HG03066 (cell line): ENCODE data around the gene BCAP31.
"Not testable (repeated sequence)": the region's sequence is repeated elsewhere in the genome, so short reads cannot be mapped to it uniquely, and the experiment has no call there.

Source experiments
- ATAC-seq: cut with Tn5 transposase; IDR thresholded peaks from one replicate; pipeline ENCODE4 v1.9.1; 2021; ENCODE audit warnings: low read depth; ENCODE audit not compliant: unreplicated experiment

BCAP31 gene

DNA sequence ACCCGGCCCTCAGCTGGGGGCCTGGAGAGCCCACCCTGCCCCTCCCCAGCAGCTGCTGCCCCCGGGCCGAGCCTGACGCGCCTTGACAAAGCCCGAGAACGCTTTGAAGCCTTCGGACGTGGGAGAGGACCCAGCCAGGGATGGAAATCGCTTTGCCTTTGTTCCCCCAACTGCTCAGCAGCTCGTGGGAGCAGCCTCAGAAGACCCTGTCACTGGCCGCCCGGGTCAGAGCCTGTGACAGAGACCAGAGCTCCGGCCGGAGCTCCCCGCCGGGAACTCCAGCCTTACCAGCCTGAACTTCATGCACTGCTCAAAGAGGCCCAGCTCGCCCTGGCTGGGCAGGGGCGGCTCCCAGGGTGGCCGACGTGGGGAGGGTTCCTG is 39.0 kb downstream of the BCAP31 start:
- ATAC-seq: no peak

DNA sequence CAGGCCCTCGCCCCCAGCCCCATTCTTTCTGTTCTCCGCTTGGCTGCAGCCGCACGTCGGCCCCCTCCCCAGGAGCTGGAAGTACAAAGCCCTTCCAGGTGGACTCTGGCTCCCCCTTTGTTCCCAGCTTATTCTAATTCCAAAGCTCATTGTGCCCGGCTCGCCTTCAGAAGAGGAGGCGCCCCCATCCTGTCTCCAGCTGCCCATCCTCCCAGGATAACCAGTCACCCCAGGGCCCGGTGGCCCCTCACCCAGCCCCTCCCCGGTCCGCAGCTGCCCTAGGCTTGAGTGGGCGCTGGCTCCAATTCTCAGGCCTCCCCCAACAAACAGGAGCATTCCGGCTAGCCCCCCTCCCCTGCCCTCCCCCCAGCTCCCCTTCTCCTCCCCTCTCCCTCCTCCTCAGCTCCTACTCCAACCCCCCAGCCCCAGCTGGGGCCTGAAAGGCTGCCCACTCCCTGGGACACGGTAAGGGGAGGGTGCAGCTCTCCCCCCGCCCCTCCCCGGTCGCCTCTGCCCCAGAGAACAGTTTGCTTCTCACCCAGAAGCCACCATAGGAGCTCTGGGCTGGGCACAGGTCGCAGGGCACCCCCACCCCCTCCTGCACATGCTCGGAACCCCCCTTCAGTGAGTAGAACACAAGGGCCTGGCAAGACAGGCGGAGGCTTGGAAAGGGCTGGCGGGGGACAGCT is 39.6 kb downstream of the BCAP31 start:
- no peak for ATAC-seq

DNA sequence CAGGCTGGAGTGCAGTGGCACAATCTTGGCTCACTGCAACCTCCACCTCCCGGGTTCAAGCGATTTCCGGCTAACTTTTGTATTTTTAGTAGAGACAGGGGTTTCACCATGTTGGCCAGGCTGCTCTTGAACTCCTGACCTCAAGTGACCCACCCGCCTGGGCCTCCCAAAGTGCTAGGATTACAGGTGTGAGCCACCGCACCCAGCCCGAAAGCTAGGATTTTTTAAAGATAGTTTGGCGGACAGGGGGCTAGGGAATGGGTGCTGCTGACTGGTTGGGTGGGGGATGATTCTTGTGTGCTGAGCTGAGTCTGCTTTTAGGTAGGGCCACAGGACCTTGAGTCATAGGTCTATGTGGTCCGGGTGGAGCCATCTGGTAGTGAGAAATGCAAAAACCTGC is 40.7 kb downstream of the BCAP31 start:
- not testable (repeated sequence) for ATAC-seq

DNA sequence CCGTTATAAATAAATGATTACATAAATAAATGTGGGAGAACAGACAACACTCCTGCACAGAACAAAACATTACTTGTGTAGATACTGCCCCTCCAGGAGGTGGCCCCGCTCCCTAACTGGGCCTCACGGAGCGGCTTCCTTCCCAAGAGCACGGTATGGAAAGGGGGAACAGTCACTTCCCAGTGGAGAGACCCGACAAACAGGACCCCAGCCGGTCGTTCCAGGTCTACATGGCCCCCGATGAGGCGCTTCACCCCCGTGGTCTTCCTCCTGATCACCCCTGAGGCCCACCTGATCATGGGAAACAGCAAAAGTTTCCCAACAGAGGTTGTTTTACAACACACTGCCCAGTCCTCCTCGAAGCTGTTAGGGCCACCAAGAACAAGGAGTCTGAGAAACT is 43.0 kb downstream of the BCAP31 start:
- ATAC-seq: no peak

DNA sequence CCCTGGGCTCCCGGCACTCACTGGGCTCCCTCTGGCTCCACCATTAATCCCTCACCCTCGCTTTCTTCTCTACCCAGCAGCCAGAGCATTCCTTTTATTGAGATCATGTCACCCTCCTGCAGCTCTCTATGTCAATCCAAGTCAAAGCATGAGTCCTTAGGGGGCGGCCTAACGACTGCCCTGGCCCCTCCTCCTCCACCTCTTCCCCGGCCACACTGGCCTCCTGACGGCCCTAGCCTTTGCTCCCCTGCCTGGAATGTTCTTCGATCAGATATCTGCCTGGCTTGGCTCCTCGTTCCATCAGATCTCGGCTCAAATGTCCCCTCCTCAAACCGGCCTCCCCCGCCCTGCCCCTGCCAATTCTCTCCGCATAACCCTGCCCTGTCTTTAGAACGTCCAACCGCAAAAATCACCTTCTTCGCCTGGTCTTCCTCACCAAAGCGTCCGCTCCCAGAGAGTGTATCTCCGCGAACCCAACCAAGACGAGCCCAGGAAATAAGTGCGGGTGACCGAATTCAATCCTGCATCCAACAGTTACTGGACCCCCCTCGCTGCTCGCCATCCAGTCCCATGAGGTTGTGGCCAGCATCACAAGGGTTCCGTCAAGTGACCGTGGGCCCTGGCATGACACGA is 49.9 kb downstream of the BCAP31 start:
- no peak for ATAC-seq

DNA sequence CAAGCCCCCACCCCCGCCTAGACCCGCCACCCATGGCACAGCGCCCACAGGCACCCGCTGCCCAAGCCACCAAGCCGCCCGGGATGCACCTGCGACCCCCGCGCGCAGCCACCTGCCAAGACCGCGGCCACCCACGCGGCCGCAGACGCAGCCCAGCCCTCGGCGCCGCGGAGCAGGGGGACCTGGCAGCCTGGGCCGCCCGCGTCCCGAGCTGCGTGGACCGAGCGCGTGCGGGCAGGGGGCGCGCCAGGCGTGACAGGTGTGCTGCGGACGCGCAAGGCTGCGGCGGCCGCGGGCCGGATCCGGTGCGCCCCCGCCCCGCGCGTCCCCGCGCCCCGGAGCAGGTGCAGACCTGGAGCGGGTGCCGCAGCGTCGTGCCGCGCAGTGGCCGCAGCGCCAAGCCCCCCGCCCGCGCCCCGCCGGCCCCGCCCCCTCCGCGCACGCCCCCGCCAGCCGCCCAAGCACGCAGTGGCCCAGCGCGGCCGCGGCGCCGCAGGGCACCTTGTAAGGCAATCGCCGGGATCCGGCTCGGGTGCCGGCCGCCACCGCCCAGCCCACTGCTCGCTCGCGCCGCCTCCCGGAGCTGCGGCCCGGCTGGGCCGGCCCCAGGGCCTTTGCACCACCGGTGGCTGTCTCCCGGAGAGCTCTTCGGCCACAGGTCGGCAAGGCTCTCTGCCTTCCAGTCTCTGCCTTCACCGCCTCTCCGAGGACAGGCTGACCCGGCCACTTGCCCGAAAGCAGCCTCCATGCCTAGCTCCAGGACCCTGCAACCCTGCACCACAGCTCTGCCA is 50.6 kb downstream of the BCAP31 start, which contains the start of gene PNCK:
TSS of gene PNCK (minus strand) at position 386 of the 791 bp plus-strand sequence. CDS start 737 bp downstream, outside the sequence.
- no peak for ATAC-seq

DNA sequence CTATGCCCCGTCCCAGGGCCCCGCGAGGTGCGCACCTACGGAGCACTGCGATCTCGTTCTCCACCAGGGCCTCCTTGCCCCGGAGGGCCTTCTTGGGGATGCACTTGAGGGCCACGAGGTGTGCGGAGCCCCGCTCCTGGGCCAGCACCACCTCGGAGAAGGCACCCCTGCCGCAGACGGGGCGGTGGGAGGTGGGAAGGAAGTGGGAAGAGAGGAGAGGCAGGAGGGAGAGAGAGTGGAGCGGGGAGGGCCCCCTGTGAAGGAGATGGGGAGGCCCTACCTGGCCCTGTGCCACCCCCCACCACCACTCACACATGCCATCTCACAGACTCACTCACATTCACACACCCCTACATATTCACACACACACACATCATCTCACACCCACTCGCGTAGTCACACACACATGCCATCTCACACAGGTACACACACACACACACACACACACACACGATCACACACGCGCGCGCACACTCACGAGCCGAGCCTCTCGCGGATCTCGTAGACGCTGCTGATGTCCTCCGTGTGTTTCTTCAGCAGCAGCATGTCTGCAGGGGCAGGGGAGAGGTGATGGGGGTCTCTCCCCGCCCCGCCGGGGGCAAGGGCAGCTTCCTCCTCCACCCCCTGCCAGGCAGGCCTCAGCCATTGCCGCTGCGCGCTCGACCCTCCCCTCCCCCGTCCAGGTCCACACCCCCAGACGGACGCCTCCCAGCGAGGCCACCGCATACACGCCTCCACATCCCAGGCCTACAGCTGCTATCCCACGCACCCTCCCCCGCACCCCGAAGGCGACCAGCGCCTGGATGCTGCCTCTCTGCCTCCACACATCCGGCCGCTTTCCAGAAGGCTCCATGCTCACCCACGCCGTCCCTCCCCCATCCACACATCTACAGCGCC is 51.4 kb downstream of the BCAP31 start:
- ATAC-seq: no peak

DNA sequence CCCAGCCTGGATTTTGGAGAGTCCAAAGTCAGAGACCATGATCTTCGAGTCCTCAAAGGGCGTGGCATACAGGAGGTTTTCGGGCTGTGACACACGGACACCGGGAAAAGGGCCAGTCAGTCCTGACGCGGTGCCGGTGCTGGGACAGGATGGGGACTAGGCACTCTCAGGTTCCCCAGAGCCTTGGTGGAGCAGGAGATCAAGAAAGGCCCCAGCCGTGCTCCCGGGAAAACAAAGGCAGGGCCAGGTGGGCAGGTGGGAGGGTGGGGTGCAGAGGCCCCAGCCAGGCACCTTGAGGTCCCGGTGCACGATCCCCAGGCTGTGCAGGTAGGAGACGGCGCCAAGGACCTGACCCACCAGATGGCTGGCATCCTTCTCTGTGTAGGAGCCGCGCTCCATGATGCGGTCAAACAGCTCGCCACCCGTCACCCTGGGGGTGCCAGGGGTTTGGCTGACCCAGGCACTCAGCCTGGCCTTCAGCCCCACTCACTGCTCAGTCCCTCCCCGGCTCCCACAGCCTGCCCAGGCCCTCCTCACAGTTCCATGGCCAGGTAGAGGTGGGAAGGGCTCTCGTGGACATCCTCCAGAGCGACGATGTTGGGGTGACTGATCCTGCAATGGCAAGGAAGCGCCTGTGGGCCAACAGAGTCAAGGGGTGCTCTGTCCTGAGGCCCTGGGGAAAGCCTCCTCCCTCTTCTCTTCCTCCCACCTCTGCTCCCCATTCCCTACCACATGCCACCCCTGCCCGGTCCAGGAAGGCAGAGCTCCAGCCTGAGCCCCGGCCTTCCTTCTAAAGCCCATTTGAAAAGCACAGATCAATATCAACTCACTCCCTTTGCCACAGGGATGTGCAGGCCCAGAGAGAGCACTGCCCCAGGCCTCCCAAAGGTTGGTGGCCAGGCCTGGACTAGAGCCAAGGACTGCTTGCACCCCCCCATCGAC is 52.3 kb downstream of the BCAP31 start:
- ATAC-seq: no peak

DNA sequence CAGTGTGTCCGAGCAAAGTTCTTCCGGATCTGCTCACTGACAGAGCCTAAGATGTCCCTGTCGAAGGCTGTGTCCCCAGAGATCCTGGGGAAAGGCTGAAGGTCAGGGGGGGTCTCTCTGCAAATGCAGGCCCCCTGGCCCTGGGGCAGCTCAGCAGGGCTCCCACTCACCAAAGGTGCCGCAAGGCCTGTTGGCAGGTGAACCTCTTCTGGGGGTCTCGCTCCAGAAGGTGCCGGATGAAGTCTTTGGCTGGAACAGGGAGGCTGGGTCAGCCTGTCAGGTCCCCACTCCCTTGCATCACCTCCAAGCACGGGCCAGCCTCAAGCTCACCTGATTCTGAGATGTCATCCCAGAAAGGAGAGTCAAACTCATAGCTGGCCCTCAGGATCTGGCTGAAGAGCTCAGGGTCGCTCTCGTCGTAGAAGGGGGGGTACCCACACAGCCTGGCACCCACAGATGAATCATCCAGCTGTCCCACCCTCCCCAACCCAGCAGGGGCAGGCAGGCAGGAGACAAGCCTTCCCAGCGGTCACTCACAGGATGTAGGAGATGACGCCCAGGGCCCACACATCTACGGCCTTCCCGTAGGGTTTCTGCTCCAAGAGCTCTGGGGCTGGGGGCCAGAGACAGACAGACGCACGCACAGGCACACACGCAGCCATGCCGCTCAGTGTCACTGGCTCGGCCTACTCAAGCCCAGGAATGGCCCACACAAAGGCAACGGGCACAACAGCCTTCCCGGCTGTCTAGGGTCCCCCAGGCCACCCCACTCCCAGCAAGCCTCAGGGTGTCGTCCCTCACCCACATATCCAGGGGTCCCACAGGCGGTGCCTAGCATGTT is 53.2 kb downstream of the BCAP31 start:
- no peak for ATAC-seq

DNA sequence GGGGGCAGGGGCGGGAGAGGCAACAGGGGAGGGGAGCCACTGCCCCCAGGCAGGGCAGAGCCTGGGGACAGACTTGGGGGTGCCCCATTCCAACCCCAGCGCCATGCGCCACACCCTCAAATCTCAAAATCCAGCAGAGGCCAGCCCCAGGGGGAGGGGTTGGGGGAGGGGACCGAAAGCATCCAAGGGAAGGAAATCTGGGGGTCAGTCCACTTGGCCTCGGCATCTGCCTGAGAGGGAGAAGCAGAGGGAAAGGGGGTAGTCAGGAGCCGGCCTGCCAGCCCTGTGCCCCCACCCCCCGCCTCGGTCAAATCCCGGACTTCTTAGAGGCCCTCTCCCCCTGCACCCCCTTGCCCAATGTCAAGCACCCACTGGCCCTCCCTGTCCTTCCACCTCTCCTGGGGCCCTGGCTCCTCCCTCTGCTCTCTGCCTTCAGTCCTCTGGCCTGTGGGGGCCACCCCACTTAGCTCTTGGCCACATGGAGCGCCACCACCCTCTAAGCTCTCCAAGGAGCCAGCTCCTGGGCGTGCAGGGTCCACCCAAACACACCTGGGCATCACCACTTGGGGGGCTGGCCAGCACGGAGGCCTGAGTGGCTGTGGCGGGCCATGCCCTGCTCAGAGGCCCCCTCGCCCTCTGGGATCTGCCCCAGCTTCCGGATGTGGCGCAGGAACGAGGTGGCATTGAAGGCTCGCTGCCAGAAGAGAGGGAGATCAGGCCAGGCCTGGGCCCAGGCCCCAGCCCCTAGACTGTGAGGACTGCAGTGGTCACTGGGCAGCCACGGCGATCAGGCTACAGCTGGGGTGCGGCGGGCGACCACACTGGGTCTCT is 54.1 kb downstream of the BCAP31 start:
- ATAC-seq: no peak

DNA sequence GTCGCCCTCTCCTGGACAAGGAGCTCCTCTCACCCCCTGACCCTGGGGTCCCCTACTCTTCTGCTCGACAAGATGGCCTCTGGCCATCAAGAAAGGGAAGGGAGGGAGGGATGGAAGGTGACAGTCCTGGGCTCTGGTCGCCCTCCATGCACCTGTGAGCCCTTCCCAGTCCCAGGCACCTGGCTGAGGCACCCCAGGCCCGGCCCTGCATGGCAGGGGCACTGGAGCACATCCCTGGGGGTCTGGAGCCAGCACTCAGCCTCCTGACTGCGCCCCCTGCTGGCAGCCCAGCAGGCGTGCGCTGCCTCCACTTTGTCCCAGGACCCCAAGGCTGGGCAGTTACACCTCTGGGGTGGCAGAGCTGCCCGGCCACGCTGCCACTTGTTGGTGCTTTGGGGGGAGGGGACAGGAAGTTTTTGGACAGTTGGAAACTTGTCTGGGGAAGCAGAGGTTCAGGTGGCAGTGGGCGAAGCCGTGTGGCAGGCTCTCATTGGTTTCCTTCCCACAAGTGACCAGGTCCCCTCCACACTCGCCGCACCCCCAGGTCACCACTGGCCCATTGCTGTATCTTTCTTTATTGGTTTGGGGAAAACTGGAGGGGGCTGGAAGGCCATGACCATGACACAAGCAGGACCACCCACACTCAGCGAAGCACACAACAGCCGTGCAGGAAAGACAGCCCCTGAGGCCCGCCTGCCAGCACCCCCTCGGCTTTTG is 54.9 kb downstream of the BCAP31 start:
- no peak for ATAC-seq

DNA sequence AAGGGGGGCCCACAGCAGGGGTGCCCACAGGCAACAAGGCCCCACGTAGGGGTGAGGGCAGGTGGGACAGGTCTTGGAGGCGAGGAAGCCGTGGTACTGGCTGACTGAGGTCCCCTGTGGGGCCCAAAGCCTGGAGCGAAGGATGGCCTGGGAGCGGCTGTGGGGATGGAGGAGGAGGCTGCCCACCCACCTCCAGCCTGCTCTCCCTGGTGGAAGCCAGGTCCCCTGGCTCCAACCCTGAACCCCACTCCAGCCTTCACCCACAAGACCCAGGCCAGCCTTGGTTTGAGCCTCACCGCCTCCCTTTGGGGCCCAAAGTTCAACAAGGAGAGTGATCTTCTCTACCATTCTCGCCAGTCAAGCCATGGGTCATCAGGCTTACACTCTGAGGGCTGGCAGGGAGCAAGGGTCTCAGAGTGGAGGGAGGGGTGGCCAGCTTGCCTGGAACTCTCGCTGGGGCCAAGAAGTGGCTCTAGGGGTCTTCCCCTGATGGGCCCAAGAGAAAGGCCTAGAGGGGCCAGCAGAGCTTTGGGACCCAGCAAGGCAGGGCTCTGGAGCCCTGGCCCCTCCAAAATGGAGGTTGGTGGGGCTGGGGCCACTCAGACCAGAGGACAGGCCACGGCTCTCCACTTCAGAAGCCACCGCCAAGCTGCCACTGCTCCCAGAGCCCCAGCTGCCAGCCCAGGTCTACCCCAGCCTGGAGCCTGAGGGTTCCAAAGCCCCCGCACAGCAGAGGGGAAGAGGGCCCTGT is 55.6 kb downstream of the BCAP31 start:
- no peak for ATAC-seq

DNA sequence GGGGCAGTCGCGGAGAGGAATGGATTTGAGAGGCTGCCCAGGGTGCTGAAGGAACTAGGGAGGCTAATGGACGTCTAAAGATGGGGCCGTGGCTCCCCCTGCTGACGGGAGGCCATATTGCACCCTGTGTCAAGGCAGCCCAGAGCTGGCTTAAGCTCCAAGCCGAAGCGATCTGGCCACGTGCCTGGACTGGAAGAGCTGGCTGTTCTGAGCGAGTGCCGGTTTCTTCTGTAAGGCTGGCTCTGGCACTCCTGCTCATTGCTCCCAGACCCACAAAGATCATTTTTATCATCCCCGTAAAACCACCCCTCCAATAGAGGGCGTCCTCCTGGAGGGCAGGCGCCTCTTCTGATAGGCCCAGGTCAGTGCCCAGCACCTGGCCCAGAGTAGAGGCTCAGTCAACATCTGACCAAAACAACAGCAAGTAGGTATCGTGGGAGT is 56.2 kb downstream of the BCAP31 start:
- no peak for ATAC-seq

DNA sequence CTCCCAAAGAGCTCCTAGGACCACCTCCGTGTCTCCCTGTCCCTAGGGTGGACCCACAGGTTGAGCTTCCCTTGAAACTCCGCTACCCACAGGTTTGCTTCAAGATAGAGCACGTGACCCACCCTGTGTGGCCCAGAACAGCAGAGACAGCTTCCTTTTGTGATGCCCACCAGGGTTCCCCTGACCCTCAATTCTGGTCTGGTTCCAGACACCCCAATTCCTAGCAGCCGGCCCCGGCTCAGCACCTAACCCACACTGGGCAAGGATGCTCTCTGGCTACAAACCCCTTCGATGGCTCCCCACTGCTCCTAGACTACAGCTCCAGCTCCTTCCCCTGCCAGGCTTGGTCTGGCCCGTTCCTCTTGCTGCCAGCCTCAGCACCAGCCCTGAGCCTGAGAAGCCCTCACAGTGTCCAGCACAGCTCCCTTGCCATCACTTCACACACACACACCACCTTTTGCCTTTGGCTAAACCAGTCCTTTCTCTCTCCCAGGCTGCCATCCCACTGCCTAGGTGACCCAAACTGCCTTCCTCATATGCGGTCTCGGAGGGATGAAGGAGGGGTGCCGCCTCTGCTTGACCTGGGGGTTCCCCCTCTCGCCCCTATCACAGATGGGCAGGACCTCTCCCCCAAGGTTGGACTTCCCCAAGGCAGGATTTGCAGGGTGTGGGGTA is 56.8 kb downstream of the BCAP31 start:
- ATAC-seq: no peak

DNA sequence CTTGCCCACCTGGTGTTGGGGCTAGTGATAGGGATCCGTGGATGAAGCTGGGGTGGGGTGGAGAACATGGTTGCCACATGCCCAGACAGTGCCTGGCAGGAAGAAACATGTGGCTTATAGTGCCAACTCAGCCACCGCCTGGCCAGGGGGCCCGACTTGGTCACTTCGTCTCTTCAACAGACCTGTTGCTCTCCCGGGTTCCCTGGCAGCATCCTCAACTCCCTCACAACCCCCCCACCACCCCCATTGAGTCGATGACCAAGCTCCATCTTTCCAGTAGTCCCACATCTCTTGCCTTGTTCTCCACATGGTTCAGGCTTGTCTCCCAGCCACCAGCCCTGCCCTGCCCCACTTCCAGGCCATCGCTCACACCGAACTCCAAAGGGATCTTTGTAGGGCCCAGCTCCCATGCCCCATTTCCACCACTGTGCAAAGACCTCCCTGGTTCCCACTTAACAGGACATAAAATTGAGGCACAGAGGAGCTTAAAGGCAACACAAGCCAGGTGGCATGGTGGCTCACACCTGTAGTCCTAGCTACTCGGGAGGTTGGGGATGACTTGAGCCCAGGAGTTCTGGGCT is 58.4 kb downstream of the BCAP31 start:
- ATAC-seq: no peak
